Breast epithelium (tissue), 4 donors: ENCODE results near the gene OR5B12. TPM values are rescaled to one million over a fixed set of nuclear protein-coding genes. Genes with fewer than 3 reads are reported as not detected.

ENCODE experiments used
- DNase-seq, 2 donors: peaks; one replicate each; pipeline ENCODE4 v3.0.0-alpha.2; 2019; ENCODE audit warnings: low spot score in 2 of 2
- H3K27ac ChIP-seq, 2 donors: fragments of 200-600 bp; sonication (generic) in 1 of 2; one replicate each; pipeline ENCODE4 v1.5.1; 2016 to 2019; ENCODE audit warnings: mild to moderate bottlenecking in 1 of 2
- H3K27me3 ChIP-seq, 2 donors: fragments of 200-600 bp; sonication (generic) in 1 of 2; one replicate each; pipeline versions ENCODE4 v1.5.1 to v1.6.0; 2017 to 2019; ENCODE audit warnings: control low read depth in 1 of 2, mild to moderate bottlenecking in 1 of 2
- H3K36me3 ChIP-seq: fragments of 200-600 bp; one replicate; pipeline ENCODE4 v1.5.1; 2019
- H3K4me1 ChIP-seq, 2 donors: fragments of 200-600 bp; sonication (generic); one replicate each; pipeline ENCODE4 v1.5.1; 2016 to 2019; ENCODE audit warnings: control low read depth in 1 of 2
- H3K4me3 ChIP-seq, 3 donors: fragments of 200-600 bp; sonication (generic); 1 replicate in 2 of 3; 2 replicates in 1 of 3; pipeline ENCODE4 v1.5.1; 2016 to 2019; ENCODE audit warnings: mild to moderate bottlenecking in 3 of 3, moderate library complexity in 2 of 3
- H3K9me3 ChIP-seq, 2 donors: fragments of 200-600 bp; sonication (generic) in 1 of 2; one replicate each; pipeline ENCODE4 v1.5.1; 2016 to 2019; ENCODE audit warnings: control low read depth in 1 of 2
- CTCF ChIP-seq, 3 donors: fragments of 450-650 bp; IDR thresholded peaks; one replicate each; pipeline ENCODE4 v1.5.1; 2016 to 2017; ENCODE audit warnings: antibody characterized with exemption in 3 of 3, mild to moderate bottlenecking in 3 of 3, moderate library complexity in 3 of 3
- POLR2A ChIP-seq: fragments of 450-650 bp; IDR thresholded peaks from one replicate; pipeline ENCODE4 v1.6.1; 2016; ENCODE audit warnings: antibody characterized with exemption, mild to moderate bottlenecking, moderate library complexity
- POLR2AphosphoS5 ChIP-seq, 3 donors: sonication (generic); formaldehyde crosslinking; IDR thresholded peaks; one replicate each; pipeline ENCODE4 v1.6.1; 2017; ENCODE audit warnings: antibody characterized with exemption in 3 of 3
- intact Hi-C: fragments of 100-400 bp; cut with DNase I; formaldehyde crosslinking; loops from one replicate; pipeline ENCODE4 v1.15.1; 2023; ENCODE audit warnings: low total_unique reads
- total RNA-seq, 3 donors: library from RNA; depleted of rRNA; stranded (reverse); fragments of >200 nt; gene quantifications; one replicate each; pipeline ENCODE4 v1.1.0, GENCODE V29; 2016

The OR5B12 gene
- not detected for total RNA-seq

DNA sequence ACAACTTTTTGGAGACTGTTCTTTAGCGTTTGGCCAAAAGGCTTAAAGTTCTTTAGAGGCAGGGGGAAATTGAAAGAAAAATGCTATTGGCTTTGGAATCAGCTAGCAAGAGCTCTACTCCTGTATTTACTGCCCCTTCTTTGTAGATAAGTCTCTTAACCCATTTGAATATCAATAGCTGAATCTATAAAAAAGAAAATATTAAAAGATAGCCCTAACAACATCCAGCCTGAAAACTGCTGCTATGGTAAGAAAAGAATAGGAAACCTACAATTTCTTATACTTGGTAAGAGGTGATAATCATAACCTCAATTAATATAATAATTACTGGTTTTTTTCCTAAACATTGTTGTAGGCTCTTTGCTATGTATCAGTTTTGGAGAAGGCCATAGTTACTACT lies at the start of gene OR5B12:
OR5B12 (minus strand) TSS at position 101 of the 400 bp plus-strand sequence. CDS start 2,085 bp downstream, outside the sequence.
- intact Hi-C loops, result no loop called here
- H3K27ac ChIP-seq, result no peak within 1 kb of the TSS
- no peak for TF ChIP-seq CTCF (IDR thresholded peaks at IDR 0.05)
- TF ChIP-seq POLR2A, result no peak
- TF ChIP-seq POLR2AphosphoS5 (IDR thresholded peaks at IDR 0.05), result no peak
- peaks cover 23 to 37% of the 10 kb centered on the region in 2 donors for H3K9me3 ChIP-seq
- H3K4me1 ChIP-seq, result no peaks in the 10 kb centered on the region
- H3K27me3 ChIP-seq, result no peaks in the 10 kb centered on the region
- H3K4me3 ChIP-seq, result no peak within 1 kb of the TSS
- no peaks in the 10 kb centered on the region for H3K36me3 ChIP-seq
- DNase-seq, result no peak

GRCh38 chr11:58490827-58491226 lies 48.8 kb upstream of the OR5B12 start:
- Histone ChIP-seq H3K36me3 (no peaks in the 10 kb centered on the region), H3K4me3 (no peak overlapping the region), H3K4me1 (no peaks in the 10 kb centered on the region), H3K27ac (no peak overlapping the region), H3K9me3 (no peaks in the 10 kb centered on the region), H3K27me3 (no peaks in the 10 kb centered on the region)
- no peak for TF ChIP-seq POLR2AphosphoS5 (IDR thresholded peaks at IDR 0.05)
- TF ChIP-seq POLR2A, result no peak
- TF ChIP-seq CTCF (IDR thresholded peaks at IDR 0.05), result no peak
- intact Hi-C loops, result no loop called here
- no peak for DNase-seq

DNA sequence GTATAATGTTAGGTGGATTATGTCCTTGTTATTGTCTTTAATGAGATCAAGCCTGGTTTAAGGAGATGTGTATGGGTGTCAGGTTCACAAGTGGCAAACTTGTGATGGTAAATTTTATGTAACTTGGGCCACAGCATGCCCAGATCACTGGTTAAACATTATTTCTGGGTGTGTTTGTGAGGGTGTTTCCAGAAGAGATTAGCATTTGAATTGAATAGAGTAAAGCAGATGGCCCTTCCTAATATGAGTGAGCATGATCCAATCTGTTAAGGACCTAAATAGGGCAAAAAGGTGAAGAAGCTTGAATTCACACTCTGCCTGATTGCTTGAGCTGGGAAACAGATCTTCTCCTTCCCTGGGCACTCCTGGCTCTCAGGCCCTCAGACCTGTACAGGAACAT lies 45.1 kb upstream of the OR5B12 start:
- H3K9me3 ChIP-seq, result no peaks in the 10 kb centered on the region
- DNase-seq, result no peak
- intact Hi-C loops, result no loop called here
- H3K4me1 ChIP-seq, result no peaks in the 10 kb centered on the region
- H3K36me3 ChIP-seq, result no peaks in the 10 kb centered on the region
- H3K4me3 ChIP-seq, result no peak overlapping the region
- no peaks in the 10 kb centered on the region for H3K27me3 ChIP-seq
- no peak overlapping the region for H3K27ac ChIP-seq
- TF ChIP-seq CTCF (IDR thresholded peaks at IDR 0.05) (no peak), POLR2AphosphoS5 (IDR thresholded peaks at IDR 0.05) (no peak), POLR2A (no peak)

GRCh38 chr11:58485961-58486360 lies 43.9 kb upstream of the OR5B12 start:
- no peaks in the 10 kb centered on the region for H3K9me3 ChIP-seq
- intact Hi-C loops, result no loop called here
- H3K27ac ChIP-seq, result no peak overlapping the region
- H3K4me1 ChIP-seq, result no peaks in the 10 kb centered on the region
- H3K27me3 ChIP-seq, result no peaks in the 10 kb centered on the region
- H3K4me3 ChIP-seq, result no peak overlapping the region
- no peak for DNase-seq
- TF ChIP-seq POLR2A (no peak), CTCF (IDR thresholded peaks at IDR 0.05) (no peak), POLR2AphosphoS5 (IDR thresholded peaks at IDR 0.05) (no peak)
- no peaks in the 10 kb centered on the region for H3K36me3 ChIP-seq

- no peak for TF ChIP-seq POLR2AphosphoS5 (IDR thresholded peaks at IDR 0.05)
- TF ChIP-seq POLR2A, result no peak
- TF ChIP-seq CTCF (IDR thresholded peaks at IDR 0.05), result no peak
- Histone ChIP-seq H3K27ac (no peak overlapping the region), H3K36me3 (no peaks in the 10 kb centered on the region), H3K4me1 (no peaks in the 10 kb centered on the region), H3K4me3 (no peak overlapping the region), H3K9me3 (peaks cover 7 to 35% of the 10 kb centered on the region in 2 donors), H3K27me3 (no peaks in the 10 kb centered on the region)
- intact Hi-C loops, result no loop called here
- no peak for DNase-seq
Measured at GRCh38 chr11:58471892-58472291, 29.9 kb upstream of the OR5B12 start.
